GM12892 (cell line): ENCODE data around the gene CTNNA3.

ENCODE experiments used
- POLR2A ChIP-seq: IDR thresholded peaks from 2 replicates; pipeline ENCODE4 v1.6.1; 2011; ENCODE audit warnings: low read depth, low read length, control low read depth
- POLR2AphosphoS5 ChIP-seq: IDR thresholded peaks from 2 replicates; pipeline ENCODE4 v1.6.1; 2011; ENCODE audit warnings: low read depth, low read length, control low read depth
- TAF1 ChIP-seq: IDR thresholded peaks from 2 replicates; pipeline ENCODE4 v1.6.1; 2011; ENCODE audit warnings: low read depth, mild to moderate bottlenecking, control low read depth, low read length, borderline replicate concordance

GRCh38 chr10:66837990-66838389, 858.0 kb downstream of the CTNNA3 start:
- TF ChIP-seq TAF1 (no peak), POLR2AphosphoS5 (no peak), POLR2A (no peak)
